ENCODE data around the gene PASK. TPM values are rescaled to one million over a fixed set of nuclear protein-coding genes. Genes with fewer than 3 reads are reported as not detected.

The PASK gene
- total and polyA plus RNA-seq, 9 of the 15 experiments (the other 6 are each of a cell fraction or from before 2014, with no cell fraction given), result 1.5 to 30.3 (median 9.9) TPM

GRCh38 chr2:241136661-241137260, 12.5 kb downstream of the PASK start:
- 91% methylated on average over 7 of the region's 25 CpGs for WGBS (ENCODE audit: insufficient coverage, low coverage, missing lambda C conversion rate)
- DNase-seq (ENCODE audit: extremely low read depth in 1 of 4, low spot score in 3 of 4), result no peak

More at GRCh38 chr2:241136661-241137260, 12.5 kb downstream of the PASK start:
- no peak for ATAC-seq
- intact Hi-C loops (cut with micrococcal nuclease) (no loop called here), in situ Hi-C loops (cut with MboI) (no loop called here)
- no peak overlapping the region for H3K27ac ChIP-seq (ENCODE audit: extremely low read depth, low read depth, low read length)
- H2AFZ ChIP-seq (ENCODE audit: low read depth, low read length), result no peak overlapping the region
- ChIA-PET CTCF (ENCODE audit: low intra/inter-chr PET ratio) (no interaction called here), POLR2A (interaction anchor here (0.6 to 1.2 kb wide), 2 partner anchors 11 to 44 kb away, joined by 3 to 4 read pairs; no protein-coding TSS in a partner anchor)
- H3K36me3 ChIP-seq (ENCODE audit: control insufficient read depth, insufficient read depth, low read length), result peaks cover 34% of the 10 kb centered on the region; the same call in 1 of the 3 replicates
- no peaks in the 10 kb centered on the region for H3K79me2 ChIP-seq (ENCODE audit: control insufficient read depth, insufficient read depth, low read length)
- H3K9me3 ChIP-seq (replicated peaks; ENCODE audit: control insufficient read depth, insufficient read depth, low read depth, low read length), result no peaks in the 10 kb centered on the region
- H3K9me1 ChIP-seq (ENCODE audit: control insufficient read depth, insufficient read depth, low read length), result no peaks in the 10 kb centered on the region
- no TSS peak for BruUV-seq (replicated peaks)
- no peaks in the 10 kb centered on the region for H3K27me3 ChIP-seq (ENCODE audit: control insufficient read depth in 2 of 2, insufficient read depth in 2 of 2, low read length in 2 of 2)
- no peak overlapping the region for H3K9ac ChIP-seq (ENCODE audit: insufficient read depth in 1 of 2, low read depth in 2 of 2, low read length in 2 of 2)
- H3K4me3 ChIP-seq, result no peak overlapping the region
- TF ChIP-seq, protein P1, sequence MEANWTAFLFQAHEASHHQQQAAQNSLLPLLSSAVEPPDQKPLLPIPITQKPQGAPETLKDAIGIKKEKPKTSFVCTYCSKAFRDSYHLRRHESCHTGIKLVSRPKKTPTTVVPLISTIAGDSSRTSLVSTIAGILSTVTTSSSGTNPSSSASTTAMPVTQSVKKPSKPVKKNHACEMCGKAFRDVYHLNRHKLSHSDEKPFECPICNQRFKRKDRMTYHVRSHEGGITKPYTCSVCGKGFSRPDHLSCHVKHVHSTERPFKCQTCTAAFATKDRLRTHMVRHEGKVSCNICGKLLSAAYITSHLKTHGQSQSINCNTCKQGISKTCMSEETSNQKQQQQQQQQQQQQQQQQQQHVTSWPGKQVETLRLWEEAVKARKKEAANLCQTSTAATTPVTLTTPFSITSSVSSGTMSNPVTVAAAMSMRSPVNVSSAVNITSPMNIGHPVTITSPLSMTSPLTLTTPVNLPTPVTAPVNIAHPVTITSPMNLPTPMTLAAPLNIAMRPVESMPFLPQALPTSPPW (CRISPR knock-in tag; IDR thresholded peaks at IDR 0.05), result no peak
- TF ChIP-seq CTBP1 (IDR thresholded peaks at IDR 0.05; ENCODE audit: borderline replicate concordance) (no peak), ETS1 (conservative IDR thresholded peaks at IDR 0.05; ENCODE audit: control insufficient read depth, low read depth, low read length) (no peak), SRSF9 (IDR thresholded peaks at IDR 0.05; ENCODE audit: borderline replicate concordance, low read depth, low read length) (no peak), HDAC1 (IDR thresholded peaks at IDR 0.05) (no peak), ZNF24 (IDR thresholded peaks at IDR 0.05) (no peak), ZNF124 (CRISPR knock-in tag; IDR thresholded peaks at IDR 0.05) (no peak)
- TF ChIP-seq, protein P2, sequence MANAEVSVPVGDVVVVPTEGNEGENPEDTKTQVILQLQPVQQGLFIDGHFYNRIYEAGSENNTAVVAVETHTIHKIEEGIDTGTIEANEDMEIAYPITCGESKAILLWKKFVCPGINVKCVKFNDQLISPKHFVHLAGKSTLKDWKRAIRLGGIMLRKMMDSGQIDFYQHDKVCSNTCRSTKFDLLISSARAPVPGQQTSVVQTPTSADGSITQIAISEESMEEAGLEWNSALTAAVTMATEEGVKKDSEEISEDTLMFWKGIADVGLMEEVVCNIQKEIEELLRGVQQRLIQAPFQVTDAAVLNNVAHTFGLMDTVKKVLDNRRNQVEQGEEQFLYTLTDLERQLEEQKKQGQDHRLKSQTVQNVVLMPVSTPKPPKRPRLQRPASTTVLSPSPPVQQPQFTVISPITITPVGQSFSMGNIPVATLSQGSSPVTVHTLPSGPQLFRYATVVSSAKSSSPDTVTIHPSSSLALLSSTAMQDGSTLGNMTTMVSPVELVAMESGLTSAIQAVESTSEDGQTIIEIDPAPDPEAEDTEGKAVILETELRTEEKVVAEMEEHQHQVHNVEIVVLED (CRISPR knock-in tag; IDR thresholded peaks at IDR 0.05), result no peak
- H3K4me1 ChIP-seq (replicated peaks in 1 of 2; ENCODE audit: control insufficient read depth in 2 of 2, insufficient read depth in 2 of 2, low read length in 2 of 2), result 0 out of 5 replicates have a peak, but pooled peaks cover 0 to 6% of the 10 kb centered on the region in 2 experiments
- no peak for FAIRE-seq
- no peak overlapping the region for H3K4me2 ChIP-seq (ENCODE audit: insufficient read depth, low read length)
- H4K20me1 ChIP-seq (replicated peaks; ENCODE audit: control insufficient read depth, insufficient read depth, low read length), result no peaks in the 10 kb centered on the region
